Fibroblast of villous mesenchyme (primary cell): ENCODE measurements around the gene ZBED1. TPM values are rescaled to one million over a fixed set of nuclear protein-coding genes. Genes with fewer than 3 reads are reported as not detected.
"Not testable (repeated sequence)": the region's sequence is repeated elsewhere in the genome, so short reads cannot be mapped to it uniquely, and the experiment has no call there.

Experiments used
- DNase-seq: peaks from one replicate; pipeline ENCODE4 v3.0.0-alpha.2; 2010; ENCODE audit warnings: low read depth
- H3K4me3 ChIP-seq: 2 replicates; pipeline ENCODE4 v1.5.1; 2011; ENCODE audit warnings: low read depth, mild to moderate bottlenecking, low read length
- total RNA-seq: library from RNA; depleted of rRNA; stranded (reverse); fragments of >200 nt; gene quantifications from 2 replicates; pipeline ENCODE4 v1.2.3, GENCODE V29; 2012
- TF ChIP-seq, protein P1 (sequence below): IDR thresholded peaks from 2 replicates; pipeline ENCODE4 v1.5.1; 2012; ENCODE audit warnings: low read depth, mild to moderate bottlenecking, low read length; ENCODE audit not compliant: insufficient read depth

The ZBED1 gene
- total RNA-seq, 1 donor, result 32.4 TPM

DNA sequence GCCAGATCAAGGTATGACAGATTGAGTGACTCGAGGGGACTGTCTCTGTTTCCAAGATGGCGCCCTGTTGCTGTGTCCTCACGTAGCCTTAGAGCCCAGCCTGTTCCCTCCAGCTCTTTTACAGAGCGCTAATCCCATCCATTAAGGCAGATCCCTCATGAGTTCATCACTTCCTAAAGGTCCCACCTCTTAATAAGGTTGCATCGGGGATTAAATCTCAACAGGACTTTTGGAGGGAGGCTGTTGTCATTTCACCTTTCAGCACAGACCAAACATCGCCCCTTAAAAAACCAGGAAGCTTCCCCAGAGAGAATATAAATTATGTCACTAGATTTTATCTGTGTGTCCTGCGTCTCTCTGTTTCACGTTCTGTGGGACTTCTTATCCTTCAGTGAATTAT is 32.6 kb upstream of the ZBED1 start:
- no peak overlapping the region for H3K4me3 ChIP-seq
- TF ChIP-seq, protein P1, sequence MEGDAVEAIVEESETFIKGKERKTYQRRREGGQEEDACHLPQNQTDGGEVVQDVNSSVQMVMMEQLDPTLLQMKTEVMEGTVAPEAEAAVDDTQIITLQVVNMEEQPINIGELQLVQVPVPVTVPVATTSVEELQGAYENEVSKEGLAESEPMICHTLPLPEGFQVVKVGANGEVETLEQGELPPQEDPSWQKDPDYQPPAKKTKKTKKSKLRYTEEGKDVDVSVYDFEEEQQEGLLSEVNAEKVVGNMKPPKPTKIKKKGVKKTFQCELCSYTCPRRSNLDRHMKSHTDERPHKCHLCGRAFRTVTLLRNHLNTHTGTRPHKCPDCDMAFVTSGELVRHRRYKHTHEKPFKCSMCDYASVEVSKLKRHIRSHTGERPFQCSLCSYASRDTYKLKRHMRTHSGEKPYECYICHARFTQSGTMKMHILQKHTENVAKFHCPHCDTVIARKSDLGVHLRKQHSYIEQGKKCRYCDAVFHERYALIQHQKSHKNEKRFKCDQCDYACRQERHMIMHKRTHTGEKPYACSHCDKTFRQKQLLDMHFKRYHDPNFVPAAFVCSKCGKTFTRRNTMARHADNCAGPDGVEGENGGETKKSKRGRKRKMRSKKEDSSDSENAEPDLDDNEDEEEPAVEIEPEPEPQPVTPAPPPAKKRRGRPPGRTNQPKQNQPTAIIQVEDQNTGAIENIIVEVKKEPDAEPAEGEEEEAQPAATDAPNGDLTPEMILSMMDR, result no peak
- DNase-seq, result no peak

DNA sequence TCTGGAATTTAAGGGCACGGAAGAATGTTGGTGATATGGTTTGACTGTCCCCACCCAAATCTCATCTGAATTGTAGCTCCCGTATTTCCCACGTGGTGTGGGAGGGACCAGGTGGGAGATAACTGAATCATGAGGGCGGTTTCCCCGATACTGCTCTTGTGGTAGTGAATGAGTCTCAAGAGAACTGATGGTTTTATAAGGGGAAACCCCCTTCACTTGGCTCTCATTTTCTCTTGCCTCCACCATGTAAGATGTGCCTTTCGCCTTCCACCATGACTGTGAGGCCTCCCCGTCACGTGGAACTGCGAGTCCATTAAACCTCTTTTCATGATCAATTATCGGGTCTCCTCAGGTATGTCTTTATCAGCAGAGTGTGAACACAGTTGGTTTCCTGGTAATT is 25.6 kb upstream of the ZBED1 start:
- TF ChIP-seq, protein P1, result no peak
- H3K4me3 ChIP-seq, result no peak overlapping the region
- DNase-seq, result no peak

DNA sequence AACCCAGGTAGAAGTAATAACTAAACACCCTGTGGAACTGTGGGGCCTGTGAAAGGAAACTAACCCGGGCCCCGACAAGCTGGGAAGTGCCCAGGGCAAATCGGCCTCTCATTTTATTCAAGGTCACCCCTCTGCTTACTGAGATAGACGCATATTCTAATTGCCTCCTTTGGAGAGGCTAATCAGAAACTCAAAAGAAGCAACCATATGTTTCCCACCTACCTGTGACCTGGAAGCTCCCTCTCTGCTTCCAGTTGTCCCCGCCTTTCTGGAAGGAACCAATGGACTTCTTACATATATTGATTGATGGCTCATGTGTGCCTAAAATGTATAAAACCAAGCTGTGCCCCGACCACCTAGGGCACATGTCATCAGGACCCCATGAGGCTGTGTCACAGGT is 23.1 kb upstream of the ZBED1 start:
- DNase-seq, result no peak
- TF ChIP-seq, protein P1, result no peak
- no peak overlapping the region for H3K4me3 ChIP-seq

GRCh38 chrX:2521927-2522386 is 21.2 kb upstream of the ZBED1 start:
- no peak for DNase-seq
- TF ChIP-seq, protein P1, result no peak
- H3K4me3 ChIP-seq, result no peak overlapping the region

DNA sequence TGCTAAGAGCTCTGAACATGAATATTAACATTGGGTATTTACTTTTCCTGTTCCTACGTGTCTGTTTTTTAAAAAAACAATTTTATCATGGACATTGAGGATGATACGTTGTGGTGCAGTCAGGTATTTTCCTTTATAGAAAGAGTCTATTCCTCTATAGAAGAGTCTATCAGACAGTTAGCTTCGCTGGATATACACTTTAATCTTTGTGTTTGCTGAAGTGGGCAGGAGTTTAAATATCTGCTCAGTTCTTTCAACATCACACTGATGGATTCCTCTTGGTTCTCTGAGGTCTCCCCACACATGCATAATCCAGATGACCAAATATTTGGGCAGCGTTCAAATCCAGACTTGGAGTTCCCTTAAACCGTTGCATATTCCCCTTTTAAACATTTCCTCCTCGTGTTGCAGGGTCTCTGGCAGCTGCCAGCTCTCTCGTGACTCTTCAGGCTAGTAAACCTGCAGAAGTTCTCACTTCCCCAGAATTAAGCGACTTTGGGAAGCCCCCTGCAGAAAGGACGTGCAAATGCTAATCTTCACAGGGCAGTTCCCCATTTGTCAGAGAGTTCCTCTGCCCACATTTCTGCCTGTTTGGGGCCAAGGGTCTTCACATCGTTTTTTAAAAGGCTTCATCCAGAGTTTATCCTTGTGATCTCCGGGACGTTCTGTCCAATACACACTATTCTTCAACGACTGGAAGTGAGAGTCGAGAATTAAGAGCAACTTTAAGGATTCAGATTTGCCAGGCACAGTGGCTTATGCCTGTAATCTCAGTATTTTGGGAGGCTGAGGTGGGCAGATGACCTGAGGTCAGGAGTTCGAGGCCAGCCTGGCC is 20.5 kb upstream of the ZBED1 start:
- DNase-seq, result no peak

GRCh38 chrX:2520539-2520938 is 19.8 kb upstream of the ZBED1 start:
- no peak for DNase-seq
- TF ChIP-seq, protein P1, result no peak
- no peak overlapping the region for H3K4me3 ChIP-seq

More for the DNA sequence above, 20.5 kb upstream of the ZBED1 start:
- no peak overlapping the region for H3K4me3 ChIP-seq
- TF ChIP-seq, protein P1, result no peak

GRCh38 chrX:2519638-2520037 is 18.9 kb upstream of the ZBED1 start:
- not testable (repeated sequence) for DNase-seq, H3K4me3 ChIP-seq
